Measurements from ENCODE around the gene MTRF1L.
"Not testable (repeated sequence)": the region's sequence is repeated elsewhere in the genome, so short reads cannot be mapped to it uniquely, and the experiment has no call there.

MTRF1L gene

GRCh38 chr6:152966168-152966894 lies 36.2 kb downstream of the MTRF1L start:
- not testable (repeated sequence) for DNase-seq

DNA sequence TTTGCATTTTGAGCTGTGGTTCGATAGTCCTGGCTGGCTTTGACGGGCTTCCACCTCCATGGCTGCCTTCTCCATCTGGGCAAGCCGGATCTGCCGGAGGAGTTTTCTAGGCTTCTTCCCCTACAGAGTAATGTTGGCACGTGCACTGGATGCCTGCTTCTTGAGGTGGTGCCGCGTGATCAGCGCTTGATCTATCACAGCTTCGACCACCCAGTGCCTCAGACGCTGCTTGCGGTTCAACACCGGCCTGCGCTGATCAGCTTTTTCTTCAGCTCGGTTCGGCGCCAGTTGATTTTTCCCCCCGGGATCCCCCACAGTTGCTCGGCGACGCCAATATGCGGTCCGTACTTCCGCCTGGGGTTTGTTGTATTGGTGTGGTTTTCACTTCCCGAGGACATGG lies 43.2 kb downstream of the MTRF1L start:
- DNase-seq: no peak

GRCh38 chr6:152957796-152958195 lies 44.7 kb downstream of the MTRF1L start:
- DNase-seq: no peak

DNA sequence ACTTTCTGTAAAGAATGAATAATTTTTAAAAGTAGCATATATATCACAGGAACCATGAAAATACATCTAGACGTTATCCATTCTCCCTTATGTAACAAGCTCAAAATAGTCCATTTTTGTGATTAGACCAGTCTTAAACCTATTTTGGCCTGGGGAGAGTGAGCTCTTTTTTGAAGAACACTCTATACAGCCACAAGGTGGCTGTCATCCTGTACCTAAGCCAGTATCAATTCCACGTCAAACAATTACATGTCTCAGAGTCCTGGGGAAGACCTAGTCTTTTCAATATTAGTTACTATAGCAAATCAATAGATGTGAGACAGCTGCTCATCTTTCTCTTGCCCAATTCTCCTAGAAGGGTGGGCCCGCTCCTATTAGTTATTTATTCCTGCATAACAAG lies 48.1 kb downstream of the MTRF1L start:
- no peak for DNase-seq

DNA sequence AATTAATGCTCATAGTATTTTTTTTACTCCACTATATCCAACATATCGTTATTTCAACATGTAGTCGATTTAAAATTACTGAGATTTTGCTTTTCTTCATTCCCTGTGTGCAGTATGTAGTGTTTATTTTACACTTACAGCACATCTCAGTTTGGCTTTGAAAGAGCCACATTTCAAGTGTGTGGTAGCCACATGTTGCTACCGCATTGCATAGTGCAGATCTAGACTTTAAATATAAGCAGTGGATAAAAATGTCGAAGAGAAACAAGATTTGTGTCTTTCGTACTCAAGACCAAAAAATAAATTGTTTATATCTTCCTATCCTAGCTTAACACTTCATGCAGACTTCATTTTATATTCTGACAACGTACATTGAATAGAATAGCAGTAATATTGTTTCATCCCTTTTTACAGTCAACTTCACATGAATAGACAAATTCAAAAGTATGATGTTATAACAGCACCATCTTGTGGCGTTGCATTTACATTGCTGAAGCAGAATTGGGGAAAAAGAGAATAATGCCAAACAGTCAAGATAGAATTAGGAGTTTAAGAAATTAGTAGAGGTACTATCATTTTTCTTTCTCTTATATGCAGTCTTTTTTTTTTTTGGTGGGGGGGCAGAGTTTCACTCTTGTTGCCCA lies 49.5 kb downstream of the MTRF1L start:
- no peak for DNase-seq

GRCh38 chr6:152952045-152952444 lies 50.5 kb downstream of the MTRF1L start:
- no peak for DNase-seq

- DNase-seq: no peak
These were observed 52.3 kb downstream of the MTRF1L start for GRCh38 chr6:152950240-152950639.

DNA sequence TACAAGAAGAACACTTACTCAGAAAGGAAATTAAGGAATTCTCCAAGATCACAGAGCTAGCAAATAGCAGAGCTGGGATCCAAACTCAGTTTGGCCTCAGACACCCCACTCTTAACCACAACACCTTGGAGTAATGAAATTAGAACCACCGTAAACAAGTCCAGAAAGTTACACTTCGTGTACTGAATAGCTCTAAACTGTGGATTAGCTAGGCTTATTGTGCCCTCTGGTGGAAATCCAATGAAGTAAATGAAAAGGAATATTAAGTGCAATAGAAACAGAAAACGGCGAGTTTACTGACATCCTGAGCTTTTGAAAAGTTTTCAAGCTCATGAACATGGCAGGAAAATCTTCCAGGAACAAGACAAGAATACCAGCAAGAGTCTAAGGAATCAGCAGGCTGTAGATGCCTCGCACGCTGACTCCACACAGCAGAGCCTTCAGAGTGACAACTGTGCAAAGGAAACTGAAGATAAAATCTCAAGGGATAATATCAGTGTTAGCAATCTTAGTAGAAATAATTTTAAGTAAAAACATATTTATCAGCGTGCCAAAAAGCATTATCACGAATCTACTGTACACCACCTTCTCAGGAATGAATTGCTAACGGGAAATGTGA lies 54.2 kb downstream of the MTRF1L start:
- no peak for DNase-seq

DNA sequence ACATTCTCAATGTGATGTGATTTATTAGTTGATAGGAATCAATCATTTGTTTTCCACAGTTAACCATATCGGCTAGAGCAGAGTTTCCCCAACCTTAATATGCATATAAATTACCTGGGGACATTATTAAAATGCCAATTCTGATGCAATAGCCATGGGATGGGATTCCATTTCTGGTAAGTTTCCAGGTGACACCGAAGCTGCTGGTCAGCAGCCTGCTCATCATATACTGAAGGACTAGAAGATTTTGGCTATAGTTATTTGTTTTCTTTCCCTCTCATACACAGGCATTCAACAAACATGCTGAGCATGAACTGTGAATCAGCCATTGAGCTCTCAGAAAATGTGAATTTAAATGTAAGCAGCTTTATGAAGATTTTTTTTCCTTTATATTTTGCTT lies 55.5 kb downstream of the MTRF1L start:
- no peak for DNase-seq

- DNase-seq: no peak
These were observed 56.0 kb downstream of the MTRF1L start for GRCh38 chr6:152946484-152946883.

GRCh38 chr6:152943260-152943897 lies 59.1 kb downstream of the MTRF1L start:
- DNase-seq: no peak

DNA sequence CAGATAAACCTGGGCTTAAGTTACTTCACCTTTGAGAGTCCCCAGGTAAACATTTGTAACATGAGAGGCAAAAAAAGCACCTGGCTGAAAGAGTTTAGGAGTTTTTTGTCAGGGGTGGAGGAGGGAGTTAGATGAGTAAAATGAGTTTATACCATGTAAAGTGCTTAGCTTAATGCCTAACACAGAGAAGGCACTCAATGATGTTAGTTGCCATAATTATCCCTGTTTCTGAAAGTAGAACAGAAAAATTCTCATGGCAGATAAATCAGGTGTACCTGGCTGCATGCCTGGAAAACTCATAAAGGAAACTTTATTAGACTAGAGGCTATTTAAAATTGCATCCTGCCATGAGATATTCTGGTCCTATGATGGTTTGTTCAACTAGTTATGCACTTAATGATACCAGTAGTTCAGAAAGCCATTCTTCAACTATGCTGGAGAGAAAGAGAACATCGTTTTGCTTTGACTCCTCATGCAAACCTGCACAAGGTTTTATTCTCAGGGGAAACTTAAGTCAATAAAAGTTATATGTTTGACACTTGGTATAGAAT lies 60.1 kb downstream of the MTRF1L start:
- DNase-seq: no peak

DNA sequence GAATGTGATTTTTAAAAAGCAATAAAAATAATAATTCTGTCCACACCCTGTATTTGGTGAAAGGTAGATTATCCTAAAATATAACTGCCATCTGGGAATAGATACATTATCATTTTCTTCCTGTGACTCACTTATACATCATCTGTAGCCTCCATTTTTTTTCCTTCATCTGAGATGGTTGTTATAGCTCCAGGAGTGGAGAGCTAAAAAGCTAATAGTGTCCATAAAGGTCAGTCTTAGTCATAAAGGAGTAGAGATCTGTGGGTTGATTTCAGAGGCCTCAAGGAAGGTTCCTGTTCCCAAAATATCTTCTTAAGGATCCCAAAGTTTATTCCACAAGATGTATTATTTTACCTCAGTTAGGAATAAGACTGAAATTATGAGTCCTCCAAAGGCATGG lies 60.8 kb downstream of the MTRF1L start:
- DNase-seq: no peak

Measured in activated CD4-positive, alpha-beta T cell treated with anti-CD3 and anti-CD28 coated beads for 48 hours (primary cell).